GM18520 (cell line): ENCODE data around the gene GALNT1.

Experiments used
- ATAC-seq: cut with Tn5 transposase; IDR thresholded peaks from one replicate; pipeline ENCODE4 v1.9.1; 2021; ENCODE audit not compliant: unreplicated experiment

GALNT1 gene

DNA sequence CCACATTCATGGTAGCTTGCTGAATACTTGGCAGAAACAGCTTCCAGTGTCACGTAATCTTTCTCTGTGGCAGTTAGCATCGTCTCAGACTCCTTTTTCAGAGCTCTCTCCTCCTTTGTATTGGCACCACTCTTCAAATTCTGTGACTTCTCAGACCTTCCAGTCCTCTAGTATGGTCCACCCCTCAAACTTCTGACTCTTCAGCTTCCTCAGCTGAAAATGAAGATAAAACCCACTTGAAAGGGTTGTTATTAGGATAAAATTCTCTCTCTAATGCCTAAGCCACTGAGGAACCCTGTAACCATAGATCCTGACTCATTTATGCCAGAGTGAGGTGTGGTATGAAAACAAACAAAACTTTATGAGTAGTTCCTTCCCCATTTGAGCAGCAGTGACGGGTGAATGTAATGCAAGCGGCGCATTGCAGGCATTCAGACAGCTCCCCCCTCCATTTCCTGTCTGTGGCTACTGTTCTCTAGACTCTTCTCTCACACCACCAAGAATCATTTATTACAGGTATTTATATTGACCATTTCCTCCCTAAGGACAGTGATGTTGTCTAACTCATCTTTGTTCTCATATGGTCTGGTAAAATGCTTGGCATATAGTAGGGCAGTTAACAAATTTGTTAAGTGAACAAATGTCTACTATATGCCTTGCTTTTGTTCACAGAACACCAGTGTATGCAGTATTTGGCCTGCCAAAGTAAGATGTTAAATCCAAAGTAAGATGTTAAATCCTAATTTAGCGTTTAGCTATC is 35.3 kb downstream of the GALNT1 start:
- ATAC-seq = peak; percentile 98

DNA sequence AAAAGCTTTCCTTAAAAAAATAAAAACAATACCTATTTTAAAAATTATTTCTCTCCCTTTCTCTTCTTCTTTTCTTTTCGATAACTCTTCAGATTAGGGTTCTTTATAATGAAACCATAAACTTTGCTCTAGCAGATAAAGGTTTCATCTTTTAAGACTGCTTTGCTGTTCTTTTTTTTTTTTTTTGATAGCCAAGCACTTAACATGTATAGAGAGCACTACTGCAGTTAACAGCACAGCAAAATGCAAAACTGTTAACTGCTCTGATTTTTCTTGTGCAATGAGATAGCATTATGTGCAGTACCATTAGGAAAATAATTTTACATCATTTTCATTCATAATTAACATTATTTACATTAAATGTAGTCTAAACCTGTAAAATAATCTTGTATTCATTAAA is 36.3 kb downstream of the GALNT1 start:
- no peak for ATAC-seq

DNA sequence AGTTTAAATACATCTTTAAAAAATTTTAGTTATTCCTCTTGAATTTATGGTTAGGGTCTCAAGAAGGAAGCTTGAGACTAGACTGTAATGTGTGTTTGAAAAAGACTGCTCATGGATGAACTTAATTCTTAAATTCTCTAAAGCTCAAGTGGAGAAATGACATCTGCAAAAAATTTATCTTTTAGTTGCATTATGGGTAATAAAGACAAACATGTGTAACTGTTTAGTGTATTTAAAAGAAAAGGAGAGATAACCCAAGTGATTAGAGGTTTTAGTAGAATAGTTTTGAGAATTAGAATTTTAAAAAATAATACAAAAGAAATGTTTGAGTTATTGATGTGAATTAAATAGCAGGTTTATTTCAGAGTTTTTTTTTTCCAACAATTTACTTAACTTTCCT is 36.7 kb downstream of the GALNT1 start:
- ATAC-seq = no peak

DNA sequence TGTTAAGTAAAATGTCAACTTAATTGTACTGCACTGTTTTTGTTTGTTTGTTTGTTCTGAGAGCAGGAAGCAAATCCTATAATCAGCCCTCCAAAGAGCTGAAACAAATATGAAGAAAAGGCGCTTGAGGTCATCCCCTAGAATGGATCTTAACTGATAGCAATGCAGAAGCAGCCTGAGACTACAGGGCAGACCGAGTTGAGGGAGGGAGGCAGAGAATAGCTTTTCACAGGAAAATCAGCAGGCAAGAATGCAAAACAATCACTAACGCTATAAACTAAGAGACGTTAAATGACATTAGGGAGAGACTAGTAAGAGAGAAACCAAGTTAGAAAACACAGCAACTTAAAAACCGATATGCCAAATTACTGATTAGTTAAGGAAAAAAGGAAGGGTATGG is 37.2 kb downstream of the GALNT1 start:
- ATAC-seq = no peak

DNA sequence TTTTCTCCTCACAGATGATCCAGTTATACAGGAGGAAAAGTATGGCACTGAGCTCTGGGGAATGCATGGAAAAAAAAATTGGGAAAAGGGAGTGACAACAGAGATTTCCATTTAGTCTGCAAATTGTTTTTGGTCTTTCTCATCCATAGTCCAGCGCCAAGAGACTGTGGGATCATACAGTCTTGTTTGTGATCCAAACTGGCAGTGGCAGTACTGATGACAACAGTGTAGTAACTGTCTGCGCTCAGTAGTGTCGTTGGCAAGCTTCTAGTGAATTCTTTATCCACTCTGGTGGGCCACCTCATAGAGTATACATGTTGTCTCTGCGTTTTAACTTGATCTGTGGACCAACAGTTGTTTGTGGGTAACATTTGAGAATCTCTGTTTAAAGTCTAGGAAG is 37.9 kb downstream of the GALNT1 start:
- ATAC-seq = no peak

DNA sequence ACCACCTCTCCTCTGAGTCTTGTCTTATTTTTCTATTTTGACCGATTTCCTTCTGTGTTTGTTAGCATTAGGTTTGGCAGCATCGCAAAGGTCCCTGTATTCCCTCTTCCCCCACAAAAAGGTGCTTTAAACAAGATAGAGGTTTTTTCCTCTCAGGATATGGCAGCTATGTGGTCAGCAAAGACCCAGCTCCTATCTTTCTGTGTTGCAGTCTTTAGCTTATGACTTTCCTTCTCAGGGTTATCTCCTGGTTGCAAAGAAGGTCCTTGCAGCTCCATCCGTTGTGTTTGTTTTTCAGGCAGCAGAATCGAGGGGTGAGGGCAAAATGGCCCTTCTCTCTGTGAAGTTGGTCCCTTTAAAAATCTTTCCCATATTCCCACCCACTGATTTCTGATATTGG is 38.4 kb downstream of the GALNT1 start:
- no peak for ATAC-seq

DNA sequence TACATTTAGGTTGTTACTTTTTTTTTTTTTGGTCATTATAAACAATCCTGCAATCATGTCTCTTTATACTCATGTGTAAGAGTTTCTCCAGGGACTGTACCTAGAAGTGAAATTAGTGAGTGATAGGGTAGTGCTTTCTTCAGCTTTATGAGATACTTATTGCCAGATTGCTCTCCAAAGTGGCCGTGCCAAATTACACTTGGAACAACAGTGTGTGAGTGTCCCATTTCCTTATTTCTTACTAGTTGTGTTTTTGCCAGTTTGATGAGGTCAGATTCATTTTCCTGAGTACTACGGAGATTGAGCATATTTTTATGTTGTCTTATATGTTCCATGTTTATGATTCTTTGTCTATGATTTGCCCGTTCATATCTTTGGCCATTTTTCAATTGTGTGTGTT is 39.2 kb downstream of the GALNT1 start:
- no peak for ATAC-seq

DNA sequence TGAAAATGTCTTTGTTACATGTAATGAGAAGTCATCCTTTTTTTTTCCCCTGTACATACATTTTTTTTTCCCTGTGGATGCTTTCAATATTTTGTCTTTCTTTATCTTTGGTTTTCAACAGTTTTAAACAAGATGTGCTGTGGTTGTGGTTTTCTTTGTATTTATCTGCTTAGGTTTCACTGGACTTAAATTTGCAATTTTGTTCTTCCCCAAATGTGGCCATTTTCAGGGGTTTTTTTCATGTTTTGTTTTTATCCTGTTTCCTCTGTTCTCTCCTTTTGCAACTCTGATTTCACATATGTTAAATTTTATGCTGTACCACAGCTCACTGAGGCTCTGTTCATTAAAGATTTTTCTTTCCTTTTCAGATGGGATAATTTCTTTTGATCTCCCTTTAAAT is 41.7 kb downstream of the GALNT1 start:
- ATAC-seq = no peak

DNA sequence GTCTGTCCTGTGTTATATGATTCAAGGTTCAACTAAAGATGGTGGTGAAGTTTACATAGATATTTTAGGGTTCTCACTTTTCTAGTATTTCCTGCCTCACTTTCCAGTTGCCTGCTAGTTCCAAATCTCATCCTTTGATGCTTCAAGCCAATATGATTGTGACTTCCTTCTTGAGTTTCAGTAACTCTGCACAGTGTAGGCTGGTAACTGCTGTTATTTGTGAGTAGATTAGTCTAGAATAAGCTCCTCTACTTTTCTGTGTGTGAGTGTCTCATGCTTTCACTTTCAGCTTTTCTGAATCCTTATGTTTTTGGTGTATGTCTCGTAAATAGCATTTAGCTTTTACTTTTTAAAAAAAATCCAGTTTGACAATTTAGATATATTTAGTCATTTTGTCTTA is 42.6 kb downstream of the GALNT1 start:
- peak; percentile 79 for ATAC-seq

DNA sequence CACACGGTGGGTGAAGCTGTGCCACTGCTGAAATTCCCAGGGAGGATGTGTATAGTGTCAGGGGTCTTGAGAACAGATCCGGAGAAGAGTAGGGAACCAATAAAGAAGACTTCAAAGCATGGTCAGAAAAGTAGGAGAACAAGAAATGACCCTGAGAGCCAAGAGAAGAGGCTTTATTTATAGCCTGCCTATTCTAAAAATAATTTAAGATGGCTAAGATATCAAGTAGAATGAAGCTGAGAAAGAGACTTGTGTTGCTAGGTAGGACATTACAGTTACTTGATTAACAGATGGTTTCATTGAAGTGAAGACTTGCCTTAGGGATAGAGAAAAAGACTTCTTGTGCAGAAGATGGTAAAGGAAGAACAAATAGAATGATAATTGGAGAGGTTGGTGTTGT is 43.7 kb downstream of the GALNT1 start:
- ATAC-seq = no peak

DNA sequence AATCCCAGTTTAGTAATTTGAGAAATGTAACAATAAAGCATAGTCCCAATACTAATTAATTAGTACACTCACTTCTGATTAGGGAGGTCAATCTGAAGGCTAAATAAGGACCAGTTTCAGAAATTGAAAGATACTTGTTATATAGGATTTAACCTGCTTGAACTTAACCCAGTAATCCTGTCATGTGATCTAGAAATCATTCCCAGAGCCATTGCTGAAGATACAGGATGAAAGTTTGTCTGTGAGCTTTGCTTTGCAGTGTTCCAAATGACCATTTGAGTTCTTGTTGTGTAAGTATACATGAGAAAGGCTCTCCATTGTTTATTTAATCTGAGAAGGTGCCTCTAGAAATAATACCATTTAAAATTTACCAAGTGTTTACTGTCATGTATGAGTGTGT is 52.2 kb downstream of the GALNT1 start:
- no peak for ATAC-seq

DNA sequence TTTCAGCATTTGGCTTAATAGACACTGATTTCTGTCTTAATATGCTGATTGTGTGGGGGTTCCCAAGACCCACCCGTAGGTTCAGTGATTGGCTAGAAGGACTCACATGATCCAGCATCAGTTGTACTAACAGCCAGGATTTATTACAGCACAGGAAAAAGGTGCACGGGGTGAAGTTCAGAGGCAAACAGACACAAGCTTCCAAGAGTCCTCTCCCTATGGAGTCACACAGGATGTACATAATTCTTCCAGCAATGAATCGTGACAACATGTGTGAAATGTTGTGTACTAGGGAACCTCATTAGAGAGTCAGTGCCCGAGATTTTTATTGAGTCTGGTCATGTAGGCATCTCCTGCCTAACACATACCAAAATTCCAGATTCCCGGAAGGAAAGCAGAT is 52.8 kb downstream of the GALNT1 start:
- ATAC-seq = no peak

DNA sequence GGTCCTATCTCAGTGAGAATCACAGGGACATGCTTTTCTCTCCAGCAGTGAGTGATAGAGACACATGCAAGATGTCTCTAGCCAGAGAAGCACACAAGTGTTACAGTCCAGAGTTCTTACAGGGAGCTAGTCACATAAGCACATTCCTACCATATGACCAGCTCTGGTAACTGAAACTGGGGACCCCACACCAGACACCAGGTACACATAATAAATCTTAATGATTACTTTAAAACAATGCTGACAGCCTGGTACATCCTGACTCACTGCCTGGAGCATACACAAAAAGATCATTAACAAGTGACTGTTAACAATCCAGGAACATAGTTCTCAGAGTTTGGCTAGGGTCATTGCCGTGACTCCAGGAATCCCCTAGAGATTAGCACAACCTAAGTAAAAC is 53.6 kb downstream of the GALNT1 start:
- no peak for ATAC-seq

DNA sequence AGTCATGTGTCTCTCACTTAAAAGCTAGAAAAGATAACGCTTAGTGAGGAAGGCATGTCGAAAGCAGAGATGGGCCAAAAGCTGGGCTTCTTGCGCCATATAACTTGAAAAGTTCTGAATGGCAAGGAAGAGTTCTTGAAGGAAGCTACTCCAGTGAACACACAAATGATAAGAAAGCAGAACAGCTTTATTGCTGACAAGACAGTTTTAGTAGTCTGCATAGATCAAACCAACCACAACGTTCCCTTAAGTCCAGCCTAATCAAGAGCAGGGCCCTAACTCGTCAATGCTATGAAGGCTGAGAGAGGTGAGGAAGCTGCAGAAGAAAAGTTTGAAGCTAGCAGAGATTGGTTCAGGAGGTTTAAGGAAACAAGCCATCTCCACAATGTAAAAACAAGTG is 55.7 kb downstream of the GALNT1 start:
- no peak for ATAC-seq

DNA sequence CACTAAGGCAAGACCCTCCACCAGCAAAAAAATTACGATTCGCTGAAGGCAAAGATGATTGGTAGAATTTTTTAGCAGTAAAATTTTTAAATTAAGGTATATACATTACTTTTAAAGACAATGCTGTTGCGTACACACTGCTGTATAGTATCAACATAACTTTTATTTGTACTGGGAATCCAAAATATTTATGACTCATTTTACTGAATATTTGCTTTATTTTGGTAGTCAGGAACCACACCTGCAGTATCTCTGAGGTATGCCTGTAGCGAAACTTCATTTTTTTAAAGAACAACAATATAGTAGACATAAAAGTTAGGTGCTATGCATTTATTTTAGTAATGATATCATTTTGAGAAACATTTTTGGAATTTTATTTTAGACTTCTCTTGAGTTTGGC is 57.8 kb downstream of the GALNT1 start:
- ATAC-seq = no peak

DNA sequence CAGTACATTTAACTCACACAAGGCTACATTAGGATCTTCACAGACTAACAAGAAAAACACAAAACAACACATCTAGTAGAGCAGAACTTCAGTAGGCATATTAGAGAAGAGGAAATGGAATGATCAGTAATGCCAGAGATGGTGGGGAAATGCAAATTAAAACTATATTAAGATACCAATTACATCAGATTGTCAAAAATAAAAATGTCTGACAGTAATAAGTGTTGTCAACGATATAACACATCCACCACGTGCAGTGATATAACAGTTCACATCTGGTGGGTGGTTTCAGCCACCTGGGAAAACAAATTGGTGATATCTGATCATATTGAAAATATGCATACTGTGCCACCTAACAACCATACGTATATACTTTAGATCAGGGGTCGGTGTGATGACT is 59.9 kb downstream of the GALNT1 start:
- no peak for ATAC-seq

DNA sequence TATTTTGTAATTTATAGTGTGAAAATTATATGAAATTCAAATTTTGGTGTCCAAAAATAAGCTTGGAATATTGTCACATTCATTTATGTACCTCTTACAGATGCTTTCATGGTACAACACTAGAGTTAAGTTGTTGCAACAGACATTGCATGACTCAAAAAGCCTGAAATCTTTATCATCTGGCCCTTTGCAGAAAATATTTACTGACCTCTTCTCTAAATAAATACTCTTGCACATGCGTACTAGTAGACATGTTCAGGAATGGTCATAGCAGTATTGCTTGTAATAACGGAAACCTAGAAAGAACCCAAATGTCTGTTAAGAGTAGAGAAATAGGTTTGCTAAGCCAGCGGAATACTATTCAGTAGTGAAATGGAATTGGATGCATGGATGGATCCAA is 60.4 kb downstream of the GALNT1 start:
- no peak for ATAC-seq

DNA sequence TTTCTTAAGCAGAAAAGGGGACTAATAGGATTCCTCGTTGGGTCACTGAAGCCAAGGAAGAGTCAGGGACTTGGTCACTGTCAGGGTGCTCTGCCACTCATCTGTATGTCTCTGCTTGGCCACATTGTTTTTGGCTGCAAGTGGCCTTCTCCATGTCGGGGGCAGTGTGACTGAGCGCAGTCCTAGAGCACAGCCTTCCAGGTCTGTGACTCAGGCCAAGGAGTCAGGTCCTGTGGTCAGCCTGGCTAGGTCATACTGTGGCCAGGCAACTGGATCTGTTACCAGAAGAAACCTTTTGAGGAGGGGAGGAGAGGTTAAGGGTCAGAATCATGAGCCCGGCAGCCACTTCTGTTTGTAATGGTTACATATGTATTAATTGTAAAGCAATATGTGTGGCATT is 61.3 kb downstream of the GALNT1 start:
- no peak for ATAC-seq

DNA sequence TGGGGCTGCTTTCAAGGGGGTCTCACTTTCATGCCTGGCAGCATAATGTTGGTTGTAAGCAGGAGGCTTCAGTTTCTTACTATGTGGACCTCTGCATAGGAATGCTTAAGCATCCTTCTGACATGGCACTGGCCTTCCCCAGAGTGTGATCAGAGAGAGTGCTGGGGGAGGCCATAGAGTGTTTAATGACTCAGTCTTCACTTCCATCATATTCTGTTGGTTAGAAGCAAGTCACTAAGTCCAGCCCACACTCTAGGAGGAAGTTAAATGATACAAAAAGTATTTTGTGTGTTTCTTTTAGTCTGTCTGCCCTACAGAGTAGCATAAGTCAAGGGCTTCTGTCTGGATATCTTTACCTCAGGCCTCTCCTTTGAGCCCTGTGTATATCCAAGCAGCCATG is 64.9 kb downstream of the GALNT1 start:
- ATAC-seq = no peak

DNA sequence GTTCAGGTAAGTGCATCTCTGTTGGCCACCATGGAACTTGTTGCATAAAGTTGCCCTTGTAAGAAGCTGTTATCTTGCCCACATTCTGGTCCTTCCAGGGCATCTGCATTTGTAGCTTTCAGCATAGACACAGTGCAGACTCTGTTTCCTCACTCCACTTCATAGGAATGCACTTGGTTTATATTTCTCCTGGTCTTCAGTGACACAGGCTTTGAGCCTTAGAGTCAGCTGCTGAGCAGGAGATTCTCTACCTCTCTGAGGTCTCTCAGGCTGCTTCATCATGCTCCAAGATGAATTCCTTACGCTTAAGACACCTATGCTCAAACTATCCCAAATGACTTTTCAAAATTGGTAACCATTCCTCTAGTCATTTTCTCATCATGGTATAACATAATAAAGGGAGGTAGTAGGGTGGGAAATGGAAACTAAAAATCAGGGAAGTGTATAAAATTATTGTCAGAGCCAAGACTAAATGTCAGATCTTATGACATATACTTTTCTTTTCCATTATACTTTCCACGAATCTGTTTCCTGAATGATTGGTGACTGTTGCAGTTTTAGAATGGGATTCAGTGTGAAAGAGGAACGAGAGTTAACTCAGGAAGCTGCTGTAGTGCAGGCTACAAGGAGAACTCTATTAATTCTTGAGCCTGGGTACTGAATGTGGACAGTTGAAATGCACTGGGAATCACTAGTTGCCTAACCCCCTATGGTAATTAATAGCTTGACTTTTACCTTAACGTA is 72.0 kb downstream of the GALNT1 start:
- ATAC-seq = no peak

DNA sequence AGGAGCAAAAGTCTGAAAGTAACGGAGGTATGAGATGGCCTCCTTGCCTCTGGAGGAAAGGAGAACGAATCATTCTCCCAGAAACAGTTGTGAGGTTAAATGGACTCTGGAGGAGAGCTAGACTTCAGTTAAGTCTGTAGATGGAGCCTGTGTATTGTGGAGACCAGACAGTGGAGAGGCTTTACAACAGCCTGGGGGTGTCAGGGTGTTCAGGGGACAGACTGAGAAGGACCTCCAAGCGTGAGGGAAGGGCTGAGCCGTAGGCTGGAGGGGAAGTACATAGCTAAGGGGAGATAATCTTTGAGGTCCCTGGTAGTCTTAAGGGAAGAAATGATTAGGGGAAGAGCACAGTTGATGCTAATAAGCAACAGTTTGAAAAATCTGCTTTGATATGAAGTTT is 76.6 kb downstream of the GALNT1 start:
- no peak for ATAC-seq

DNA sequence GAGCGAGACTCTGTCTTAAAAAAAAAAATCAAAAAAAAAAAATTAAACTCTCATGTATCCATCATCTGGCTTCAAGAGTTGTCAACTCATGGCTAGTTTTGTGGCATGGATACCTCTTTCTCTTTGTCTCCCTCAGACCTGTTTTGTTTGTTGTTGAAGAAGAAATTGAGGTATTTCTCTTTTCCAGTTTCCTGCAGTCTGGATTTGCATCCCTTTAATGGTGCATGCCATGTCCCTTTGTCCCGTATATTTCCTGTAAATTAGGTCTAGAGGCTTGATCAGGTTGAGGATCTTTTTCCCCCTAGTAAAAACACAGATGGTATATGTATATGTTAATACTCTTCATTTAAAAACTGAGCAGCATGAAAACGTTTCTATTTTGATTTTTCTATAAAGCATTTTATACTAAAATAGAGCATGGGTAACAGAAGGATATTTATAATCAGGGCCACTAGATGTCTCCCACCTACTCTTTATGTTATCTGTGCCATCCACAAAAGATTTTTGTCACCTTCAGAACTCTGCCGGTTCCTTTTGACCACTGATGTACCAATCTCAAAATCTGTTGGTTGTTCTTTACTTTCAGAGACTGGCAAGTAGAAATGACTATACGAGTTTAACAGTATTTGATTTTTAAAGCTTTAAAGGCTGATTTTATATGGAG is 80.1 kb downstream of the GALNT1 start:
- ATAC-seq = no peak
